ENCODE results near the gene PRKCB. TPM values are rescaled to one million over a fixed set of nuclear protein-coding genes. Genes with fewer than 3 reads are reported as not detected.
"Not testable (repeated sequence)": the region's sequence is repeated elsewhere in the genome, so short reads cannot be mapped to it uniquely, and the experiment has no call there.

Gene PRKCB
- total RNA-seq, 1 donor from 2014 or later, result 0.38 TPM

DNA sequence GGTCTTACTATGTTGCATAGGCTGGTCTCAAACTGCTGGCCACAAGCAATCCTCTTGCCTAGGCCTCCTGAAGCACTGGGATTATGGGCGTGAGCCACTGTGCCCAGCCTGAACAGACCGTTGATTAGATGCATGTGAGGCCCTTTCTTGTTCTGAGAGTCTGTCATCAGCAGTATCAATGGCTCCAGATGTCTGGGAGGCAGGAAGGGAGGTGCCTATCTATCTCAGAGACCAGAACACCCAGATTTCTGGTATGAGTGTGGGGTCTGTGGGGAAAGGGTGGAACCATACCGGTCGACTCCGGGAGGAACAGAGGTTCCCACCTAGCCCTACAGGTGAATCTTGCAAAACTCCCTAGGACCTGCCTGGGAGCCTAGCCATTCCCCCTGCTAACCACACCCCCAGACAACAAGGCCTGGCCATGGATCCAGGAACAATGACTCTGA is 71.7 kb downstream of the PRKCB start:
- TF ChIP-seq, protein P1, sequence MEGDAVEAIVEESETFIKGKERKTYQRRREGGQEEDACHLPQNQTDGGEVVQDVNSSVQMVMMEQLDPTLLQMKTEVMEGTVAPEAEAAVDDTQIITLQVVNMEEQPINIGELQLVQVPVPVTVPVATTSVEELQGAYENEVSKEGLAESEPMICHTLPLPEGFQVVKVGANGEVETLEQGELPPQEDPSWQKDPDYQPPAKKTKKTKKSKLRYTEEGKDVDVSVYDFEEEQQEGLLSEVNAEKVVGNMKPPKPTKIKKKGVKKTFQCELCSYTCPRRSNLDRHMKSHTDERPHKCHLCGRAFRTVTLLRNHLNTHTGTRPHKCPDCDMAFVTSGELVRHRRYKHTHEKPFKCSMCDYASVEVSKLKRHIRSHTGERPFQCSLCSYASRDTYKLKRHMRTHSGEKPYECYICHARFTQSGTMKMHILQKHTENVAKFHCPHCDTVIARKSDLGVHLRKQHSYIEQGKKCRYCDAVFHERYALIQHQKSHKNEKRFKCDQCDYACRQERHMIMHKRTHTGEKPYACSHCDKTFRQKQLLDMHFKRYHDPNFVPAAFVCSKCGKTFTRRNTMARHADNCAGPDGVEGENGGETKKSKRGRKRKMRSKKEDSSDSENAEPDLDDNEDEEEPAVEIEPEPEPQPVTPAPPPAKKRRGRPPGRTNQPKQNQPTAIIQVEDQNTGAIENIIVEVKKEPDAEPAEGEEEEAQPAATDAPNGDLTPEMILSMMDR (IDR thresholded peaks at IDR 0.05; ENCODE audit: unreplicated experiment), result no peak
- Mint-ChIP-seq H3K36me3 (no peaks in the 10 kb centered on the region), H3K9me3 (no peaks in the 10 kb centered on the region), H3K4me3 (no peak overlapping the region), H3K4me1 (peaks cover 37% of the 10 kb centered on the region), H3K27ac (no peak overlapping the region), H3K27me3 (ENCODE audit: low read depth) (no peaks in the 10 kb centered on the region)
- no peak for DNase-seq (ENCODE audit: low spot score in 2 of 2, unreplicated experiment in 2 of 2)

GRCh38 chr16:23907903-23908302 is 72.1 kb downstream of the PRKCB start:
- Mint-ChIP-seq H3K27me3 (ENCODE audit: low read depth) (no peaks in the 10 kb centered on the region), H3K36me3 (no peaks in the 10 kb centered on the region), H3K27ac (peak overlapping the region; percentile 8), H3K9me3 (no peaks in the 10 kb centered on the region), H3K4me1 (peaks cover 34% of the 10 kb centered on the region), H3K4me3 (no peak overlapping the region)
- TF ChIP-seq, protein P1 (IDR thresholded peaks at IDR 0.05; ENCODE audit: unreplicated experiment), result no peak
- DNase-seq (ENCODE audit: low spot score in 2 of 2, unreplicated experiment in 2 of 2), result no peak

DNA sequence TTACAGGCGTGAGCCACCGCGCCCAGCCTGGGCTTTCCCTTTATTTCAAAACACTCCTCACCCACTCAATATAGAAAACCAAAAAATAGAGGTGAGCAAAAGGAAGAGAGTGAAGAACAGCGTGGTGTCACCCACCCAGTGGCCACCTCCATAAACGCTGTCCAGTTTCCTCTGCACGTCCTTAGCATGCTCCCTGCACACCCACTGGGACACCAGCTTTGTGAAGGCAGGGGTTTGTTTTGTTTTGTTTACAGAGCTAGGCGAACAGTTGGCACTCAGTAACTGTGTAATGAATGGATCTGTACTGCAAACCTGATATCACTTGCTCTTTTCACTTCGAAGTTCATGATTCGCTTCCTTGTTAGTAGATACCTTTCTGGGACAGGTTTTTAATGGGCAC is 73.0 kb downstream of the PRKCB start:
- peaks cover 25% of the 10 kb centered on the region for H3K4me1 Mint-ChIP-seq
- H3K27ac Mint-ChIP-seq, result no peak overlapping the region

DNA sequence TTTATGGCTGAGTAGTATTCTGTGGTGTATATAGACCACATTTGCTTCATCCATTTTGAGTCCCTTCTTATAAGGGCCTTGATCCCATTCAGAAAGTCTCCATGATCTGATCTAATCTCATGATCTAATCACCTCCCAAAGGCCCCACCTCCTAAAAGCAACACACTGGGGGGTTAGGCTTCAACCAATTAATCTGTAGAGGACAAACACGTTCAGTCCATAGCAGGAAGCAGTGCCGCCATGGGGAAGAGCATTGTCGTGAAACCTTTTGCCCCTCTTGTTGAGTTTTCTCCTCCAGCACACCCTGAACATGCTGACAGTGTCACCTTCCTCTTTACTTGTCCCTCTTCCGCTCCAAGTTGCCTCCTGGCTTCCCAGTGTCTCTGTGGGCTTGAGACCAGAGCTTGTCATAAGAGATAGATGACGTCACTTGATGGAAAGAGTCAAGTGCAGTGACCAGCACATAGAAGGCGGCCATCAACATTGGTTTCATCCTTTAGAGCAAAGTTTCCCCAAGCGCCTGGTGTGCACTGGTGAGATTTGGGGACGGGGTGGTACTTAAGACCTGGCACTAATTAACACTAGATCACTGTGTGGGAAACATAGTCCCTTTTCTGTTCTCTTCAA is 74.1 kb downstream of the PRKCB start:
- no peak for DNase-seq (ENCODE audit: low spot score in 2 of 2, unreplicated experiment in 2 of 2)
- Mint-ChIP-seq H3K4me1 (peaks cover 20% of the 10 kb centered on the region), H3K27me3 (ENCODE audit: low read depth) (peaks cover 13% of the 10 kb centered on the region), H3K36me3 (no peaks in the 10 kb centered on the region), H3K27ac (no peak overlapping the region), H3K4me3 (no peak overlapping the region), H3K9me3 (no peaks in the 10 kb centered on the region)
- TF ChIP-seq, protein P1 (IDR thresholded peaks at IDR 0.05; ENCODE audit: unreplicated experiment), result no peak

More for the DNA sequence above, 73.0 kb downstream of the PRKCB start:
- Mint-ChIP-seq H3K27me3 (ENCODE audit: low read depth) (peaks cover 7% of the 10 kb centered on the region), H3K36me3 (no peaks in the 10 kb centered on the region), H3K4me3 (no peak overlapping the region), H3K9me3 (no peaks in the 10 kb centered on the region)
- TF ChIP-seq, protein P1 (IDR thresholded peaks at IDR 0.05; ENCODE audit: unreplicated experiment), result no peak
- DNase-seq (ENCODE audit: low spot score in 2 of 2, unreplicated experiment in 2 of 2), result no peak

DNA sequence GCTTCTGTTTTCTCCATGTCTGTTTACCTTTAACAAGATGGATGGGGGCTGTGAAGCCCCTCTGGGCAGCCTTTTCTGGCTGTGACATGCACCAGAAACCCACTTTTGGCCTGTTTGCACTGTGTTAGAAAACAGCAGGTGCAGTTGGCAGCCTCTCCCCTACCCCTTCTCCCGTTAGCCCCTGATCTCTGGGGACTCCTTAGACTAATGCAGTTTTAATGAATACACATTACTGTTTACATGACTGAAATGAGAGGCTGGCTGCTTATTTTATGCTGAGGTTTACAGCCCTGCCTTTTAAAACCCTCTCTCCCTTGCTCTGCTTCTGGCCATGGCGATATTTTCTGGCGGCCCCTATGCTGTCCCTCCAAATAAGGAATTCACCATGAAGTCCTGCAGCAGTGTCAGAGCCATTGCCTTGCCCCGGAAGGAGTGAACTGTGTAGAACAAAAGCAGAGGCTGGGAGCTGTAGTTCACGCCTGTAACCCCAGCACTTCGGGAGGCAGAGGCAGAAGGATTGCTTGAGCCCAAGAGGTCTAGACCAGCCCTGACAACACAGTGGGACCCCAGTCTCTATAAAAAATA is 79.3 kb downstream of the PRKCB start:
- TF ChIP-seq, protein P1 (IDR thresholded peaks at IDR 0.05; ENCODE audit: unreplicated experiment), result no peak
- Mint-ChIP-seq H3K4me3 (no peak overlapping the region), H3K27ac (no peak overlapping the region), H3K4me1 (no peaks in the 10 kb centered on the region), H3K27me3 (ENCODE audit: low read depth) (peaks cover 24% of the 10 kb centered on the region), H3K36me3 (no peaks in the 10 kb centered on the region), H3K9me3 (no peaks in the 10 kb centered on the region)
- DNase-seq (ENCODE audit: low spot score in 2 of 2, unreplicated experiment in 2 of 2), result no peak

GRCh38 chr16:23916552-23916951 is 80.8 kb downstream of the PRKCB start:
- H3K9me3 Mint-ChIP-seq; H3K27ac Mint-ChIP-seq; DNase-seq (ENCODE audit: low spot score in 2 of 2, unreplicated experiment in 2 of 2); H3K4me3 Mint-ChIP-seq; H3K36me3 Mint-ChIP-seq; H3K4me1 Mint-ChIP-seq: not testable (repeated sequence)
- peaks cover 25% of the 10 kb centered on the region for H3K27me3 Mint-ChIP-seq (ENCODE audit: low read depth)

All from mesothelial cell of epicardium (in vitro differentiated cells).